GM12878 (cell line): ENCODE results near the gene DPP3. TPM values are rescaled to one million over a fixed set of nuclear protein-coding genes. Genes with fewer than 3 reads are reported as not detected.

Experiments
- BHLHE40 ChIP-seq, 2 experiments: fragments of 450-650 bp in 1 of 2; IDR thresholded peaks; 2 replicates each; pipeline ENCODE4 v1.6.1; 2011 to 2017; ENCODE audit warnings: low read depth in 2 of 2, borderline replicate concordance in 1 of 2, improper control_type of control experiment in 1 of 2, low read length in 1 of 2, mild to moderate bottlenecking in 1 of 2
- CREM ChIP-seq: IDR thresholded peaks from 2 replicates; pipeline ENCODE4 v1.6.1; 2014; ENCODE audit warnings: antibody characterized with exemption, low read depth
- EED ChIP-seq: sonication (generic); IDR thresholded peaks from 2 replicates; pipeline ENCODE4 v1.6.1; 2016; ENCODE audit warnings: antibody characterized with exemption, low read depth
- GABPA ChIP-seq: IDR thresholded peaks from 2 replicates; pipeline ENCODE4 v1.6.1; 2014; ENCODE audit warnings: antibody characterized with exemption, low read depth, mild to moderate bottlenecking, inconsistent platforms
- IKZF1 ChIP-seq: fragments of 450-650 bp; conservative IDR thresholded peaks from 2 replicates; pipeline ENCODE4 v1.6.1; 2017; ENCODE audit warnings: antibody characterized with exemption, mild to moderate bottlenecking
- KDM1A ChIP-seq: fragments of 200-600 bp; sonication (generic); IDR thresholded peaks from 2 replicates; pipeline ENCODE4 v1.6.1; 2016; ENCODE audit warnings: borderline replicate concordance
- KLF5 ChIP-seq: fragments of 450-650 bp; IDR thresholded peaks from 2 replicates; pipeline ENCODE4 v1.6.1; 2014; ENCODE audit warnings: mild to moderate bottlenecking; ENCODE audit not compliant: partially characterized antibody
- MEF2A ChIP-seq: IDR thresholded peaks from 2 replicates; pipeline ENCODE4 v1.6.1; 2011; ENCODE audit warnings: low read depth, mild to moderate bottlenecking, low read length, moderate library complexity; ENCODE audit not compliant: insufficient read depth
- NFIC ChIP-seq: IDR thresholded peaks from 2 replicates; pipeline ENCODE4 v1.6.1; 2012; ENCODE audit warnings: low read depth, mild to moderate bottlenecking, inconsistent platforms, low read length, moderate library complexity
- NR2C1 ChIP-seq: fragments of 450-650 bp; IDR thresholded peaks from 2 replicates; pipeline ENCODE4 v1.6.1; 2017; ENCODE audit warnings: antibody characterized with exemption, mild to moderate bottlenecking, moderate library complexity
- PML ChIP-seq: IDR thresholded peaks from 2 replicates; pipeline ENCODE4 v1.6.1; 2012; ENCODE audit warnings: low read length, inconsistent platforms
- POLR2A ChIP-seq: IDR thresholded peaks from 2 replicates; pipeline ENCODE4 v1.6.1; 2011; ENCODE audit warnings: low read depth, mild to moderate bottlenecking, low read length
- POLR2AphosphoS5 ChIP-seq: IDR thresholded peaks from 2 replicates; pipeline ENCODE4 v1.6.1; 2011; ENCODE audit warnings: mild to moderate bottlenecking, low read length, inconsistent platforms
- RELA ChIP-seq: fragments of 450-650 bp; IDR thresholded peaks from 2 replicates; pipeline ENCODE4 v1.8.0; 2014; ENCODE audit warnings: borderline replicate concordance; ENCODE audit not compliant: partially characterized antibody
- RUNX3 ChIP-seq: IDR thresholded peaks from 2 replicates; pipeline ENCODE4 v1.6.1; 2012; ENCODE audit warnings: low read length, inconsistent platforms
- SMARCA5 ChIP-seq: fragments of 450-650 bp; IDR thresholded peaks from 2 replicates; pipeline ENCODE4 v1.6.1; 2017; ENCODE audit warnings: mild to moderate bottlenecking
- SREBF2 ChIP-seq: IDR thresholded peaks from 2 replicates; pipeline ENCODE4 v1.6.1; 2012; ENCODE audit warnings: mild to moderate bottlenecking, low read length
- SRF ChIP-seq, 2 experiments: IDR thresholded peaks; 2 replicates each; pipeline ENCODE4 v1.6.1; 2011; ENCODE audit warnings: low read depth in 2 of 2, low read length in 2 of 2, mild to moderate bottlenecking in 1 of 2, moderate library complexity in 1 of 2
- YY1 ChIP-seq: IDR thresholded peaks from 2 replicates; pipeline ENCODE4 v1.6.1; 2011; ENCODE audit warnings: low read depth, mild to moderate bottlenecking, low read length
- ZNF217 ChIP-seq: fragments of 450-650 bp; IDR thresholded peaks from 2 replicates; pipeline ENCODE4 v1.6.1; 2017; ENCODE audit warnings: antibody characterized with exemption, mild to moderate bottlenecking
- polyA plus RNA-seq, 11 experiments: library from polyadenylated mRNA; depleted of rRNA in 4 of 11; unstranded in 6 of 11; stranded (reverse) in 5 of 11; fragments of >200 nt; fragmentation: Nextera tagmentation in 4 of 11; fragmentation: Illumina TruSeq in 1 of 11; extraction: Ambion mirVana in 4 of 11; extraction: Trizol in 1 of 11; gene quantifications; 1 replicate in 1 of 11; 2 replicates in 10 of 11; pipeline versions ENCODE4 v1.2.1 to v1.2.3, GENCODE V29; 2011 to 2016; ENCODE audit warnings: inconsistent platforms in 2 of 11, missing spikeins in 2 of 11, low read depth in 1 of 11
- total RNA-seq, 4 experiments: library from RNA; depleted of rRNA in 3 of 4; stranded (reverse); fragments of >200 nt in 3 of 4; fragmentation: Illumina TruSeq in 1 of 4; extraction: Trizol in 1 of 4; gene quantifications; 2 replicates each; pipeline versions ENCODE4 v1.2.1 to v1.2.3, GENCODE V29; 2013 to 2021
- TF ChIP-seq, protein P1 (sequence below): fragments of 150-350 bp; IDR thresholded peaks from 2 replicates; pipeline ENCODE4 v1.6.1; 2014; ENCODE audit warnings: mild to moderate bottlenecking, low read depth, low read length
- TF ChIP-seq, protein P2 (sequence below): IDR thresholded peaks from 2 replicates; pipeline ENCODE4 v1.6.1; 2011; ENCODE audit warnings: low read depth, mild to moderate bottlenecking, low read length, moderate library complexity, borderline replicate concordance; ENCODE audit errors: extremely low read depth
- TF ChIP-seq, protein P3 (sequence below): fragments of 450-650 bp; IDR thresholded peaks from 2 replicates; pipeline ENCODE4 v1.6.1; 2016; ENCODE audit warnings: mild to moderate bottlenecking
- TF ChIP-seq, protein P4 (sequence below): fragments of 450-650 bp; IDR thresholded peaks from 2 replicates; pipeline ENCODE4 v1.6.1; 2017; ENCODE audit warnings: antibody characterized with exemption, mild to moderate bottlenecking, moderate library complexity
- TF ChIP-seq, protein P5 (sequence below): IDR thresholded peaks from 2 replicates; pipeline ENCODE4 v1.6.1; 2012; ENCODE audit warnings: low read depth, low read length, improper control_type of control experiment

DPP3 gene
- total and polyA plus RNA-seq, 10 of the 15 experiments (the other 5 are each of a cell fraction or from before 2014, with no cell fraction given) = 6.0 to 117 (median 78.1) TPM

DNA sequence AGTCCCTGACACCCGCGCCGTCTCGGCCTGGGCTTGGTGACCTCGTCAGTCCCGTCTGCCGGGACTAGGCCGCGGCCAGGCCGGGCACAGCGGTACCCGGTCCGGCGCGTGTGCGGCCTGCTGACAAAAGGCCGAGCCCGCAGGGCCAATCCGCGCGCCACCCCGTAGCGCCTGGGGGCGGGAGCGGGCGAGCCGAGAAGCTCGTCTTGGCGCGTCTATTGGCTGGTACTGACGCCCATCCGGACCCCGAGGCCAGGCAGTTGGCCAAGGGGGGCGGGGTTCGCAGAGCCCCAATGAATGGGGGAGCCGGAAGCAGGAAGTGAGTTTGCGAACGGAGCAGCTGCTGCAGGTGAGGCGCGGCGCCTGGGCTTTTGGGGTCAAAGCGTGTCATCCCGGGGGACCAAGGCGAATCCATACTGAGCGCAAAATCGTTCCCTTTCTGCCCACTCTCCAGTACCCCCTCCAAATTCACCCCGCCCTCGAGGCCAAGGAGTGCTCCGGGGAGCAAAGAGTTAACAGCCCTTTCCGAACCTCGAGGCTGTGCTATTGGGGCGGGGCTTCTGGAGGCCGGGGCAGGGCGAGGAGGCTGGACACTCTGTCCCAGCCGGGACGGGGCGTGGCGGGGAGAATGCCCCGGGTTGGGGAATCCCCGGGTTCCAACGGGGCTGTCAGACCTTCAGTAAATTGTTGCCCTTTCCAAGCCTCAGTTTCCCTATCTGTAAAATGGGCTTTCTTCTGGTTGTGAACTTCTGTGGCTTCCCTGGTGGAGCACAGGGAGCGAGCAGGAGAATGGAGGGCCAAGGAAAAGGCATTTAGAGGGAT lies at the start of gene DPP3 (continued):
- TF ChIP-seq, protein P1, sequence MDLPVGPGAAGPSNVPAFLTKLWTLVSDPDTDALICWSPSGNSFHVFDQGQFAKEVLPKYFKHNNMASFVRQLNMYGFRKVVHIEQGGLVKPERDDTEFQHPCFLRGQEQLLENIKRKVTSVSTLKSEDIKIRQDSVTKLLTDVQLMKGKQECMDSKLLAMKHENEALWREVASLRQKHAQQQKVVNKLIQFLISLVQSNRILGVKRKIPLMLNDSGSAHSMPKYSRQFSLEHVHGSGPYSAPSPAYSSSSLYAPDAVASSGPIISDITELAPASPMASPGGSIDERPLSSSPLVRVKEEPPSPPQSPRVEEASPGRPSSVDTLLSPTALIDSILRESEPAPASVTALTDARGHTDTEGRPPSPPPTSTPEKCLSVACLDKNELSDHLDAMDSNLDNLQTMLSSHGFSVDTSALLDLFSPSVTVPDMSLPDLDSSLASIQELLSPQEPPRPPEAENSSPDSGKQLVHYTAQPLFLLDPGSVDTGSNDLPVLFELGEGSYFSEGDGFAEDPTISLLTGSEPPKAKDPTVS = no peak
- TF ChIP-seq BHLHE40 (IDR thresholded peaks at IDR 0.05; ENCODE audit: borderline replicate concordance in 1 of 2, low read depth in 2 of 2, low read length in 1 of 2) (peak in 1 of 2 experiments; percentile 65; a peak in 2 of 4 replicates), GABPA (peak; percentile 79), KLF5 (peak; percentile 80), SMARCA5 (peak; percentile 79), SREBF2 (no peak), KDM1A (no peak), IKZF1 (peak; percentile 74), RELA (peak; percentile 11), NR2C1 (0 out of 2 replicates have a peak, but pooled peaks have one; percentile 14), CREM (peak; percentile 58), NFIC (no peak), SRF (IDR thresholded peaks at IDR 0.05; ENCODE audit: low read depth in 2 of 2, low read length in 2 of 2) (0 out of 4 replicates have a peak, but pooled peaks of 1 of the 2 experiments have one; percentile 3), RUNX3 (no peak; the same call in none of the 2 replicates), ZNF217 (no peak), MEF2A (no peak), YY1 (peak; percentile 19; the same call in 1 of the 2 replicates), POLR2AphosphoS5 (peak; percentile 87), EED (no peak), PML (0 out of 2 replicates have a peak, but pooled peaks have one; percentile 38), POLR2A (peak; percentile 94)
- TF ChIP-seq, protein P2, sequence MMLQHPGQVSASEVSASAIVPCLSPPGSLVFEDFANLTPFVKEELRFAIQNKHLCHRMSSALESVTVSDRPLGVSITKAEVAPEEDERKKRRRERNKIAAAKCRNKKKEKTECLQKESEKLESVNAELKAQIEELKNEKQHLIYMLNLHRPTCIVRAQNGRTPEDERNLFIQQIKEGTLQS = no peak
- TF ChIP-seq, protein P3, sequence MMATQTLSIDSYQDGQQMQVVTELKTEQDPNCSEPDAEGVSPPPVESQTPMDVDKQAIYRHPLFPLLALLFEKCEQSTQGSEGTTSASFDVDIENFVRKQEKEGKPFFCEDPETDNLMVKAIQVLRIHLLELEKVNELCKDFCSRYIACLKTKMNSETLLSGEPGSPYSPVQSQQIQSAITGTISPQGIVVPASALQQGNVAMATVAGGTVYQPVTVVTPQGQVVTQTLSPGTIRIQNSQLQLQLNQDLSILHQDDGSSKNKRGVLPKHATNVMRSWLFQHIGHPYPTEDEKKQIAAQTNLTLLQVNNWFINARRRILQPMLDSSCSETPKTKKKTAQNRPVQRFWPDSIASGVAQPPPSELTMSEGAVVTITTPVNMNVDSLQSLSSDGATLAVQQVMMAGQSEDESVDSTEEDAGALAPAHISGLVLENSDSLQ = peak; percentile 99
- TF ChIP-seq, protein P4, sequence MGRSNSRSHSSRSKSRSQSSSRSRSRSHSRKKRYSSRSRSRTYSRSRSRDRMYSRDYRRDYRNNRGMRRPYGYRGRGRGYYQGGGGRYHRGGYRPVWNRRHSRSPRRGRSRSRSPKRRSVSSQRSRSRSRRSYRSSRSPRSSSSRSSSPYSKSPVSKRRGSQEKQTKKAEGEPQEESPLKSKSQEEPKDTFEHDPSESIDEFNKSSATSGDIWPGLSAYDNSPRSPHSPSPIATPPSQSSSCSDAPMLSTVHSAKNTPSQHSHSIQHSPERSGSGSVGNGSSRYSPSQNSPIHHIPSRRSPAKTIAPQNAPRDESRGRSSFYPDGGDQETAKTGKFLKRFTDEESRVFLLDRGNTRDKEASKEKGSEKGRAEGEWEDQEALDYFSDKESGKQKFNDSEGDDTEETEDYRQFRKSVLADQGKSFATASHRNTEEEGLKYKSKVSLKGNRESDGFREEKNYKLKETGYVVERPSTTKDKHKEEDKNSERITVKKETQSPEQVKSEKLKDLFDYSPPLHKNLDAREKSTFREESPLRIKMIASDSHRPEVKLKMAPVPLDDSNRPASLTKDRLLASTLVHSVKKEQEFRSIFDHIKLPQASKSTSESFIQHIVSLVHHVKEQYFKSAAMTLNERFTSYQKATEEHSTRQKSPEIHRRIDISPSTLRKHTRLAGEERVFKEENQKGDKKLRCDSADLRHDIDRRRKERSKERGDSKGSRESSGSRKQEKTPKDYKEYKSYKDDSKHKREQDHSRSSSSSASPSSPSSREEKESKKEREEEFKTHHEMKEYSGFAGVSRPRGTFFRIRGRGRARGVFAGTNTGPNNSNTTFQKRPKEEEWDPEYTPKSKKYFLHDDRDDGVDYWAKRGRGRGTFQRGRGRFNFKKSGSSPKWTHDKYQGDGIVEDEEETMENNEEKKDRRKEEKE = no peak
- TF ChIP-seq, protein P5, sequence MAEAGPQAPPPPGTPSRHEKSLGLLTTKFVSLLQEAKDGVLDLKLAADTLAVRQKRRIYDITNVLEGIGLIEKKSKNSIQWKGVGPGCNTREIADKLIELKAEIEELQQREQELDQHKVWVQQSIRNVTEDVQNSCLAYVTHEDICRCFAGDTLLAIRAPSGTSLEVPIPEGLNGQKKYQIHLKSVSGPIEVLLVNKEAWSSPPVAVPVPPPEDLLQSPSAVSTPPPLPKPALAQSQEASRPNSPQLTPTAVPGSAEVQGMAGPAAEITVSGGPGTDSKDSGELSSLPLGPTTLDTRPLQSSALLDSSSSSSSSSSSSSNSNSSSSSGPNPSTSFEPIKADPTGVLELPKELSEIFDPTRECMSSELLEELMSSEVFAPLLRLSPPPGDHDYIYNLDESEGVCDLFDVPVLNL = no peak
